K562 (cell line): ENCODE measurements around the gene TMEM30A.

Source experiments
- POLR2AphosphoS5 ChIP-seq: IDR thresholded peaks from 2 replicates; pipeline ENCODE4 v1.6.1; 2011; ENCODE audit warnings: mild to moderate bottlenecking, low read depth, low read length, moderate library complexity; ENCODE audit not compliant: control insufficient read depth, insufficient read depth
- PRPF4 ChIP-seq: fragments of 200-400 bp; formaldehyde crosslinking; IDR thresholded peaks from one replicate; pipeline ENCODE4 v1.6.1; 2017; ENCODE audit warnings: low read length, low read depth, mild to moderate bottlenecking; ENCODE audit not compliant: insufficient read depth, poor library complexity, severe bottlenecking
- YY1 ChIP-seq, 3 experiments: IDR thresholded peaks; 2 replicates each; pipeline ENCODE4 v1.6.1; 2011; ENCODE audit warnings: low read length in 2 of 3, mild to moderate bottlenecking in 2 of 3, moderate library complexity in 2 of 3, borderline replicate concordance in 1 of 3, control low read depth in 1 of 3, low read depth in 1 of 3; ENCODE audit not compliant: insufficient read depth in 3 of 3, insufficient replicate concordance in 2 of 3, control insufficient read depth in 1 of 3, insufficient read length in 1 of 3; ENCODE audit errors: extremely low read depth in 1 of 3
- ZNF609 ChIP-seq: sonication (generic); formaldehyde crosslinking; IDR thresholded peaks from 2 replicates; pipeline ENCODE4 v1.8.1; 2023; ENCODE audit warnings: missing genetic modification reagents, mild to moderate bottlenecking, borderline replicate concordance

- TF ChIP-seq PRPF4 = no peak
- no peak for TF ChIP-seq YY1 (IDR thresholded peaks at IDR 0.05; ENCODE audit: borderline replicate concordance in 1 of 3, control insufficient read depth in 1 of 3, extremely low read depth in 1 of 3, insufficient read depth in 3 of 3, insufficient read length in 1 of 3, insufficient replicate concordance in 2 of 3, low read depth in 1 of 3, low read length in 2 of 3)
- TF ChIP-seq POLR2AphosphoS5 = no peak
- no peak for TF ChIP-seq ZNF609 (CRISPR knock-in tag)
These were observed 15.6 kb downstream of the TMEM30A start for GRCh38 chr6:75268988-75269354.
